HG02588 (cell line): ENCODE measurements around the gene CCDC195.

Experiments used
- ATAC-seq: cut with Tn5 transposase; IDR thresholded peaks from one replicate; pipeline ENCODE4 v1.9.1; 2021; ENCODE audit warnings: mild to moderate bottlenecking, moderate library complexity; ENCODE audit not compliant: unreplicated experiment

Gene CCDC195

GRCh38 chr2:224716201-224716600 is at the start of gene CCDC195:
TSS of gene CCDC195 (minus strand) at chr2:224716365. CDS start at chr2:224716365, 0 bp downstream.
- no peak for ATAC-seq

GRCh38 chr2:224764565-224765236 is 48.5 kb upstream of the CCDC195 start:
- ATAC-seq: peak; percentile 69

GRCh38 chr2:224757934-224758548 is 41.9 kb upstream of the CCDC195 start:
- no peak for ATAC-seq

GRCh38 chr2:224753743-224754540 is 37.8 kb upstream of the CCDC195 start:
- no peak for ATAC-seq

GRCh38 chr2:224751996-224752698 is 36.0 kb upstream of the CCDC195 start:
- ATAC-seq: peak; percentile 55

- no peak for ATAC-seq
Measured at GRCh38 chr2:224749136-224749535, 33.0 kb upstream of the CCDC195 start.

- no peak for ATAC-seq
Measured at GRCh38 chr2:224747765-224748164, 31.6 kb upstream of the CCDC195 start.

GRCh38 chr2:224736227-224736626 is 20.1 kb upstream of the CCDC195 start:
- ATAC-seq: no peak

GRCh38 chr2:224734949-224735348 is 18.8 kb upstream of the CCDC195 start:
- ATAC-seq: no peak

GRCh38 chr2:224731665-224732064 is 15.5 kb upstream of the CCDC195 start:
- no peak for ATAC-seq

GRCh38 chr2:224729435-224729834 is 13.3 kb upstream of the CCDC195 start:
- no peak for ATAC-seq

- no peak for ATAC-seq
Measured at GRCh38 chr2:224724331-224724730, 8.2 kb upstream of the CCDC195 start.

GRCh38 chr2:224723586-224724217 is 7.5 kb upstream of the CCDC195 start:
- peak; percentile 78 for ATAC-seq

- no peak for ATAC-seq
Measured at GRCh38 chr2:224722770-224723169, 6.6 kb upstream of the CCDC195 start.

GRCh38 chr2:224722250-224722649 is 6.1 kb upstream of the CCDC195 start:
- ATAC-seq: no peak

GRCh38 chr2:224716921-224717320 is 756 bp upstream of the CCDC195 start:
- no peak for ATAC-seq

GRCh38 chr2:224711859-224712665 is 4.1 kb downstream of the CCDC195 start:
- no peak for ATAC-seq

- ATAC-seq: no peak
Measured at GRCh38 chr2:224711381-224711780, 4.8 kb downstream of the CCDC195 start.

GRCh38 chr2:224709301-224709700 is 6.9 kb downstream of the CCDC195 start:
- no peak for ATAC-seq

GRCh38 chr2:224694502-224694901 is 21.7 kb downstream of the CCDC195 start:
- ATAC-seq: no peak
